NCI-H146 treated with DMSO at 0.1 percent for 48 hours (cell line): Measurements from ENCODE around the gene DPEP2.
"Not testable (repeated sequence)": the region's sequence is repeated elsewhere in the genome, so short reads cannot be mapped to it uniquely, and the experiment has no call there.

Experiments
- DNase-seq: peaks from one replicate; lab custom pipeline; 2025; ENCODE audit not compliant: unreplicated experiment; lab: John Stamatoyannopoulos, UW

Gene DPEP2

DNA sequence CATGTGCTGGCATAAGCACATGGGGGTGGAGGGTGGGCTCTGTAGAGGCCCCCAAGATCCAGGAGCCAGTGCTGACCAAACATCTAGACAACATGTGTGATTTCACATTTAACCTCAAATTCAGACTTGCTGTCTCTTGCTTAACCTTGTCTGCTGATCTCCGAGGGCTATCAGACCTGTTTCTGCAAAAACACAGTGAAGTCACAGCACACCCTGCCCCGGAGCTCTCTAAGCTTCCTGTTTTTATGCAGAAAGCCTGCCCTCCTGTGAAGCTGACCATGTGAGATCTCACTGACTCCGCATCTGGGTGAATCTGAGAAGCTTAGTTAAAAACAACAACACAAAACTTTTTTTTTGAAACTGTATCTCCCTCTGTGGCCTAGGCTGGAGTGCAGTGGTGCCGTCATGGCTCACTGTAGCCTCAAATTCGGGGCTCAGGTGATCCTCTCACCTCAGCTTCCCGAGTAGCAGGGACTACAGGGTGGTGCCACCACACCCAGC lies 6.6 kb upstream of the DPEP2 start:
- DNase-seq, result no peak

GRCh38 chr16:68005211-68005610 lies 5.9 kb upstream of the DPEP2 start:
- DNase-seq, result no peak

DNA sequence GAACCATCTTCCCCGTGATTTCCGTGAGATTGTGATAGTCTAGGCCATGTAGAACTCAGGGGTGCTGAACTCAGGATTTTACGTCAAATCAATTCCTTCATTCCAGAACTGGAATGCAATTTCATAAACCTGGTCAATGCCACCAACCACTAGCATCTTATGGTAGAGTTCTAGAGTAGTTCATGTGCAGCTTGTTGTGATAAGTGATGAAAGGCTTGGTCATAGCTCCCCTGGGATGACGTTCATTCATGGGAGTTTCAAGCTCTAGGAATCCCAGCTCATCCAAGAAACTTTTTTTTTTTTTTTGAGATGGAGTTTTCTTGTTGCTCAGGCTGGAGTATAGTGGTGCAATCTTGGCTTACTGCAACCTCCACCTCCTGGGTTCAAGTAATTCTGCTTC lies 3.7 kb upstream of the DPEP2 start:
- DNase-seq, result no peak

GRCh38 chr16:68000450-68000849 lies 1.2 kb upstream of the DPEP2 start:
- DNase-seq, result no peak

GRCh38 chr16:67999985-68000384 lies 701 bp upstream of the DPEP2 start:
- DNase-seq, result no peak

- DNase-seq, result not testable (repeated sequence)
These were observed 979 bp downstream of the DPEP2 start for GRCh38 chr16:67998231-67998778.

DNA sequence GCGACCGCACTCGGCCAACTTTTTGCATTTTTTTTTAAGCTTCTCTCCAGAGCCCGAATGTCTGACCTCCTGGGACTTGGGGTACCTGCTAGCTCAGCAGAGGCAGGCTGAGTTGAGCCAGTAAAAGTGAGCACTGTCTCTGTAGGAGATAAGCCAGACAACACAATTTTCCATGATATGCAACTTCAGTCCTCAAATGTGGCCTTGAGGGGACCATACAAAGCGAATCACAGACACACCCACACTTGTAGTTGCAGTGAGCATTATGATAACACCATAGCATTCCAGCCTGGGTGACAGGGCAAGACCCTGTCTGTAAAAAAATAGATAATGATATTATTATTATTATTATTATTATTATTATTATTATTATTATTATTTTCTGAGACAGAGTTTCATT lies 2.6 kb downstream of the DPEP2 start:
- no peak for DNase-seq

- no peak for DNase-seq
These were observed 3.9 kb downstream of the DPEP2 start for GRCh38 chr16:67995423-67995822.

GRCh38 chr16:67994040-67994408 lies 5.3 kb downstream of the DPEP2 start:
- DNase-seq, result not testable (repeated sequence)

GRCh38 chr16:67993207-67994039 lies 5.9 kb downstream of the DPEP2 start:
- DNase-seq, result peak; percentile 7

- DNase-seq, result no peak
These were observed 6.5 kb downstream of the DPEP2 start for GRCh38 chr16:67992661-67993206.

DNA sequence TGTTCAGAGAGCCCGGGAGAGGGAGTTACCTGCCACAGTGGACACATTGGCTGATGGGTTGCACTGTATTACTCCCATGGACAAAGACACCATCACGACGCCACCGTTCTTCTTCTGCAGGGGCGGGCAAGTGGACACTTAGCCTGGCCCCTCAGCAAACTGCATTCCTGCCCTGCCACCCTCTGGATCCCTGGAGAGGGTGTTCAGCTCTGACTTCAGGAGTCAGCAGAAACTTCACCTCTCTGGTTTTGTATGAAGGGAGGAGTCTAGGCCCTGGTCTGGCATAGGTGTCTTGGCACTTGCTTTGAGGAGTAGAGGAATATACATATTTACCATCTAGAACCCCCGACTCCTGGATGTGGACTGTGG lies 9.3 kb downstream of the DPEP2 start:
- no peak for DNase-seq

DNA sequence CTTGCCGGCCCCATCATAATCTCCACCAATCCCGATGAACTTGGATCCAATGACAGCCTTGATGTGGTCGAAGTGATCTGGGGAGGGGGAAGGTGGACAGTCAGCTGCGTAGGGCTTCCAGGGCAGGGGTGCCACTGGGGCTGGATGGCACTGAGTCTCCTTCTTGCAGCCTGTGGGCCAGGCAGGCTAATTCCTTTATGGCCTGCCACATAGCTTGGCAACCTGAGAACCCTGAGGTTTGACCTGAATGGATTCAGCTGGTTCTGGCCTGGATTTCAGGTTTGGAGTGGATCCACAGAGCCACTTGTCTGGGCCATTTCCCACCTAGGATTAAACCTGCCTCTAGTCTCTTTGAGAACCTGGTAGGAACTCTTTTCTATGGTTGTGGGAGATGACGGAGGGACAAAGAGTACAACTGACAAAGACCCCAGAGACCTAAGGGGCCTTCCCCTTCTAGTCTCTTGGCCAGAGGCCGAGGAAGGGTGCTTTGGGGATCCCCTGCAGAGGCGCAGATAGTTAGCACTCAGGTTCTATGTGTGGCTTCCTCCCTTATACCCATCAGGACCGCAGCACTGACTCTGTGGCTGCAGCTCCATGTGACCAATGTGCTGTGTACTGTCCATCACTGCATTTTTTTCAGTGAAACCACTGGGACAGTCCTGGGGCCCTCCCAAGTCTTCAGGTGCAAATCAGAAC lies 9.8 kb downstream of the DPEP2 start:
- no peak for DNase-seq

DNA sequence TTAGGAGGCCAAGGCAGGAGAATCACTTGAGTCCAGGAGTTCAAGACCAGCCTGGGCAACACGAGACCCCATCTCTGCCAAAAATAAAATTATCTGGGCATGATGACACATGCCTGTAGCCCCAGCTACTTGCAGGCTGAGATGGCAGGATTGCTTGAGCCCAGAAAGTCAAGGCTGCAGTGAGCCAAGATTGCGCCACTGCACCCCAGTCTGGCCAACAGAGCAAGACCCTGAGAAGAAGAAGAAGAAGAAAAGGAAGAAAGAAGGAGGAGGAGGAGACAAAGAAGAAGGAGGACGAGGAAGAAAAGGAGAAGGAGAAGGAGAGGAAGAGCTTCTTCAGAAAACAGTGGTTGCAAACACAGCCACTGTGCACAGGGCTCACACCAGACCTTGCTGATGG lies 10.6 kb downstream of the DPEP2 start:
- no peak for DNase-seq

GRCh38 chr16:67987460-67988160 lies 11.7 kb downstream of the DPEP2 start:
- no peak for DNase-seq

GRCh38 chr16:67986949-67987348 lies 12.3 kb downstream of the DPEP2 start:
- no peak for DNase-seq

DNA sequence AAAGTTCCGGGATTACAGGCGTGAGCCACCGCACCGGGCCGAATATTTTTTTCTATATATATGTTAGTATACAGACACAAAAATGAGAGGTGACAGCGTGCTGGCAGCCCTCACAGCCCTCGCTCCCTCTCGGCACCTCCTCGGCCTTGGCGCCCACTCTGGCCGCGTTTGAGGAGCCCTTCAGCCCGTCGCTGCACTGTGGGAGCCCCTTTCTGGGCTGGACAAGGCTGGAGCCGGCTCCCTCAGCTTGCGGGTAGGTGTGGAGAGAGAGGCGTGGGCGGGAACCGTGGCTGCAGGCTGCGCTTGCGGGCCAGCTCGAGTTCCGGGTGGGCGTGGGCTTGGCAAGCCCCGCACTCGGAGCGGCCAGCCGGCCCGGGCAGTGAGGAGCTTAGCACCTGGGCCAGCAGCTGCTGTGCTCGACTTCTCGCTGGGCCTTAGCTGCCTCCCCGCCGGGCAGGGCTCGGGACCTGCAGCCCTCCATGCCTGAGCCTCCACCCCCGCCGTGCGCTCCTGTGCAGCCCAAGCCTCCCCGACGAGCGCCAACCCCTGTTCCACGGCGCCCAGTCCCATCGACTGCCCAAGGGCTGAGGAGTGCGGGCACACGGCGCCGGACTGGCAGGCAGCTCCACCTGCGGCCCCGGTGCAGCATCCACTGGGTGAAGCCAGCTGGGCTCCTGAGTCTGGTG lies 17.1 kb downstream of the DPEP2 start:
- no peak for DNase-seq

DNA sequence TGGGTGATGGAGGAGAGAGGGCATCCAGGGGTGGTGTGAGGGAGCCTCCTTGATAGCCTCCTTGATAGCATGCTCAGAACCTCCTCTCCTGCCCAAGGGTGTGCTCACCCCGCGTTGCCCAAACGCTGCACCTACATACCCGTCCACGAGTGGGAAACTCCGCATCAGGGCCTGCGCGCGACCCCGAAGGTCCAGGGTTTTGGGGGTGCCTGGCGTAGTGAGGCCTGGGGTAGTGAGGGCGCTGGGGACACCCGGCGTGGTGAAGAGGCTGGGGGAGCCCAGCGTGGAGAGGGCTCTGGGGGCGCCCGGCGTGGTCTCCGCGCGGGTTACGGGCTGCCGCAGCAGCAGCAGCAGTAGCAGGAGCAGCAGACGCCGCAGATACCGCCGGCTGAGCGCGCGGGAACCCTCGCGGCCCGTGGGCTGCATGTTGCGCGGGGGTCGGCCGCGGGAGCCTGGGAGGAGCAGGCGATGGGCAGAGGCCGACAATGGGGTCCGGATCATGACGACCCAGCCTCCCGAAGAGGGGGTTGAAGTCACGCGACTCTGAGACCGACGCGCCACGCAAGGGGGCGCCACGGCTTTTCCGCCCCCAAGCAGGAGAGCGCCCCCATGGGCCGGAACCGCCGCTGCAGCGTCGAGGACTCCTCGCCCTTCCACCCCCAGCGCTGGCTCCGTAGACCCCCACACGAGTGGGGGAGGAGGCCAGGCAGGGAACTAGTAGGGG lies 19.2 kb downstream of the DPEP2 start, which contains the start of gene DPEP3:
Gene DPEP3, minus strand, starts transcription at position 545 of the 724 bp plus-strand sequence. Its CDS starts 119 bp downstream, at position 426.
- DNase-seq, result no peak

GRCh38 chr16:67977469-67978227 lies 21.6 kb downstream of the DPEP2 start:
- DNase-seq, result no peak
